A549 (cell line): ENCODE results near the gene EMILIN1.

ENCODE experiments used
- KDM1A ChIP-seq: fragments of 200-600 bp; sonication (generic); IDR thresholded peaks from 2 replicates; pipeline ENCODE4 v1.6.1; 2016; ENCODE audit warnings: low read depth, mild to moderate bottlenecking
- KDM5A ChIP-seq: fragments of 200-600 bp; sonication (generic); IDR thresholded peaks from 2 replicates; pipeline ENCODE4 v1.6.1; 2016; ENCODE audit warnings: antibody characterized with exemption, mild to moderate bottlenecking
- NPAS2 ChIP-seq: fragments of 250-450 bp; sonication (Bioruptor Pico); IDR thresholded peaks from 2 replicates; pipeline ENCODE4 v1.8.0; 2022; ENCODE audit warnings: mild to moderate bottlenecking, moderate library complexity, borderline replicate concordance
- POLR2A ChIP-seq: IDR thresholded peaks from 2 replicates; pipeline ENCODE4 v1.6.1; 2012; ENCODE audit warnings: mild to moderate bottlenecking, low read length
- RFX5 ChIP-seq: fragments of 450-650 bp; IDR thresholded peaks from 2 replicates; pipeline ENCODE4 v1.7.1; 2014; ENCODE audit warnings: antibody characterized with exemption, mild to moderate bottlenecking, moderate library complexity
- USF2 ChIP-seq: fragments of 450-650 bp; IDR thresholded peaks from 2 replicates; pipeline ENCODE4 v1.6.1; 2014; ENCODE audit warnings: antibody characterized with exemption
- ZFP36 ChIP-seq: fragments of 450-650 bp; IDR thresholded peaks from 2 replicates; pipeline ENCODE4 v1.6.1; 2014; ENCODE audit warnings: borderline replicate concordance; ENCODE audit not compliant: partially characterized antibody
- TF ChIP-seq, protein P1 (sequence below): fragments of >200 bp; sonication (Bioruptor Twin); formaldehyde crosslinking; IDR thresholded peaks from 3 replicates; pipeline ENCODE4 v1.5.1; 2016
- TF ChIP-seq, protein P2 (sequence below): fragments of 200-600 bp; sonication (generic); IDR thresholded peaks from 2 replicates; pipeline ENCODE4 v1.6.1; 2016; ENCODE audit warnings: antibody characterized with exemption, mild to moderate bottlenecking, moderate library complexity

DNA sequence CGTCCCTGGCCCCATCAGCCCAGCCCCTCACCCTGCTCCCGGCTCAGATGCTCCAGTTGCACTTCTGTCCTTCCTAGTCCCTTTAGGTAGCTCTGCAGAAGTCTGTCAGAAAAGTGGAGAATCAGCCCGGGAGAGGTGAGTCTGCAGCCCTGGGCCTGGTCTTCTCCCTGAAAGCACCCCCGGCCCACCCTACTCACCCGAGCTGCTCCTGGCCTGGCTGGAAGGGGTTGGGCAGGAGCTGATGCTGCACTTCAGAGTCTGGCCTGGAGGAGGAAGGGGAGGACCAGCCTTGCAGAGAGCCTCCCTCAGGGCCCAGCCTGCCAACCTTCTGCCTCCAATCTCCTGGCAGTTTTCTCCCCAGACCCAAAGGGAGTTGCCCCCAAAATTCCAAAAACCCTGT is 23.9 kb downstream of the EMILIN1 start:
- TF ChIP-seq NPAS2 (CRISPR knock-in tag) (no peak), POLR2A (no peak), KDM5A (no peak), RFX5 (no peak), USF2 (no peak), KDM1A (no peak), ZFP36 (no peak)
- TF ChIP-seq, protein P1, sequence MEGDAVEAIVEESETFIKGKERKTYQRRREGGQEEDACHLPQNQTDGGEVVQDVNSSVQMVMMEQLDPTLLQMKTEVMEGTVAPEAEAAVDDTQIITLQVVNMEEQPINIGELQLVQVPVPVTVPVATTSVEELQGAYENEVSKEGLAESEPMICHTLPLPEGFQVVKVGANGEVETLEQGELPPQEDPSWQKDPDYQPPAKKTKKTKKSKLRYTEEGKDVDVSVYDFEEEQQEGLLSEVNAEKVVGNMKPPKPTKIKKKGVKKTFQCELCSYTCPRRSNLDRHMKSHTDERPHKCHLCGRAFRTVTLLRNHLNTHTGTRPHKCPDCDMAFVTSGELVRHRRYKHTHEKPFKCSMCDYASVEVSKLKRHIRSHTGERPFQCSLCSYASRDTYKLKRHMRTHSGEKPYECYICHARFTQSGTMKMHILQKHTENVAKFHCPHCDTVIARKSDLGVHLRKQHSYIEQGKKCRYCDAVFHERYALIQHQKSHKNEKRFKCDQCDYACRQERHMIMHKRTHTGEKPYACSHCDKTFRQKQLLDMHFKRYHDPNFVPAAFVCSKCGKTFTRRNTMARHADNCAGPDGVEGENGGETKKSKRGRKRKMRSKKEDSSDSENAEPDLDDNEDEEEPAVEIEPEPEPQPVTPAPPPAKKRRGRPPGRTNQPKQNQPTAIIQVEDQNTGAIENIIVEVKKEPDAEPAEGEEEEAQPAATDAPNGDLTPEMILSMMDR: no peak
- TF ChIP-seq, protein P2, sequence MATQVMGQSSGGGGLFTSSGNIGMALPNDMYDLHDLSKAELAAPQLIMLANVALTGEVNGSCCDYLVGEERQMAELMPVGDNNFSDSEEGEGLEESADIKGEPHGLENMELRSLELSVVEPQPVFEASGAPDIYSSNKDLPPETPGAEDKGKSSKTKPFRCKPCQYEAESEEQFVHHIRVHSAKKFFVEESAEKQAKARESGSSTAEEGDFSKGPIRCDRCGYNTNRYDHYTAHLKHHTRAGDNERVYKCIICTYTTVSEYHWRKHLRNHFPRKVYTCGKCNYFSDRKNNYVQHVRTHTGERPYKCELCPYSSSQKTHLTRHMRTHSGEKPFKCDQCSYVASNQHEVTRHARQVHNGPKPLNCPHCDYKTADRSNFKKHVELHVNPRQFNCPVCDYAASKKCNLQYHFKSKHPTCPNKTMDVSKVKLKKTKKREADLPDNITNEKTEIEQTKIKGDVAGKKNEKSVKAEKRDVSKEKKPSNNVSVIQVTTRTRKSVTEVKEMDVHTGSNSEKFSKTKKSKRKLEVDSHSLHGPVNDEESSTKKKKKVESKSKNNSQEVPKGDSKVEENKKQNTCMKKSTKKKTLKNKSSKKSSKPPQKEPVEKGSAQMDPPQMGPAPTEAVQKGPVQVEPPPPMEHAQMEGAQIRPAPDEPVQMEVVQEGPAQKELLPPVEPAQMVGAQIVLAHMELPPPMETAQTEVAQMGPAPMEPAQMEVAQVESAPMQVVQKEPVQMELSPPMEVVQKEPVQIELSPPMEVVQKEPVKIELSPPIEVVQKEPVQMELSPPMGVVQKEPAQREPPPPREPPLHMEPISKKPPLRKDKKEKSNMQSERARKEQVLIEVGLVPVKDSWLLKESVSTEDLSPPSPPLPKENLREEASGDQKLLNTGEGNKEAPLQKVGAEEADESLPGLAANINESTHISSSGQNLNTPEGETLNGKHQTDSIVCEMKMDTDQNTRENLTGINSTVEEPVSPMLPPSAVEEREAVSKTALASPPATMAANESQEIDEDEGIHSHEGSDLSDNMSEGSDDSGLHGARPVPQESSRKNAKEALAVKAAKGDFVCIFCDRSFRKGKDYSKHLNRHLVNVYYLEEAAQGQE: no peak
